ENCODE data around the gene MLPH. TPM values are rescaled to one million over a fixed set of nuclear protein-coding genes. Genes with fewer than 3 reads are reported as not detected.

MLPH gene
- total and polyA plus RNA-seq, 10 donors = 0.09 to 1.4 (median 0.35) TPM; not detected in 3

- H3K4me3 ChIP-seq = peak within 1 kb of the TSS in 1 of 8 donors; percentile 10
- peak within 1 kb of the TSS in 4 of 8 donors; percentile 13 to 45 (median 26) for H3K27ac ChIP-seq
- no peaks in the 10 kb centered on the region for H3K9me3 ChIP-seq
- whole genome bisulfite sequencing, 5 donors = 75 to 82% (median 81%) methylated on average over 15 to 16 of the region's 16 CpGs
- TF ChIP-seq POLR2AphosphoS5 (IDR thresholded peaks at IDR 0.05) = no peak
- no peak for TF ChIP-seq POLR2A (IDR thresholded peaks at IDR 0.05)
- no peak for TF ChIP-seq CTCF (IDR thresholded peaks at IDR 0.05 in 8 of 11, conservative IDR thresholded peaks at IDR 0.05 in 3 of 11)
- no peaks in the 10 kb centered on the region for H3K27me3 ChIP-seq (replicated peaks in 1 of 7)
- no peaks in the 10 kb centered on the region for H3K36me3 ChIP-seq
- DNase-seq = peak; percentile 49
- H3K4me1 ChIP-seq = peaks cover 0 to 18% (median 12%) of the 10 kb centered on the region in 6 donors
- intact Hi-C loops (cut with DNase I; ENCODE audit: low total_unique reads) = no loop called here
Measured at GRCh38 chr2:237590272-237591140, 103.5 kb downstream of the MLPH start, which contains the start of gene RAB17. Gene RAB17 (minus strand): TSS chr2:237590734. CDS start chr2:237586154, 4,580 bp downstream.

DNA sequence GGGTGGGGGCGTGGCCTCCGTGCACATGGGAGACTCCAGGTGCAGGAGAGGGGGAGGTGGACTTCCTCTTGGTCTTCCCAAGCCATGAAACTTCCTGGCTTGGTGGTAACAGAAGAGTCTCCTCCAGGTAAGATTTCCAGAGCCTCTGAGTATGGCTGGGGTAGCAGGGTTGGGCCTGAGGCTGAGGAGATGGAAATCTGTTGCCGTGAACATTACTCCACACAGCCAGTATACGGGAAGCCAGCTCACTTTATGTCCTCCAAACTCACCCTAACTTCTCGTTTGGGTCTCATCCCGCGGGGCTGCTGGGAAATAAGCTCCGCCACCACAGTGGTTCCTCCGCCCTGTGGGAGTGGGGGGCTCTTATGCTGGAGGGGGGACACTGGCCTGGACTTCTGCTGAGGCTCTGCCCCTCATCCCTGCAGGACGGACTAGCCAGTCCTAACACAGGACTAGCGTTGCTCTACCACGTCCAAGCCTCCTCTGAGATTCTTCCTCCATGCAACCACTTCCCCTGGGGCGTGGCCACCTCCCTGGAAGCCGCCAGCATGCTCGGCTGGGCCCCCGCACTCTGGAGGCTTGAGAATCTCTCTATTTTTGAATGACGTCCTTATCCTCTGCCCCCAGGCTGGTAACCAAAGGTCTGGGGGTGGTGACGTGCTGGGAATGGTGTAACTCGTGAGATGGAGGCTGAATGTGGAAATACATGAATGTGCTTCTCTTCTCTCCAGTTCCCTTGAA is 104.3 kb downstream of the MLPH start:
- WGBS, 5 donors = 34 to 58% (median 37%) methylated on average over 18 to 19 of the region's 19 CpGs
- peak overlapping the region in 3 of 8 donors; percentile 13 to 45 (median 33) for H3K27ac ChIP-seq

DNA sequence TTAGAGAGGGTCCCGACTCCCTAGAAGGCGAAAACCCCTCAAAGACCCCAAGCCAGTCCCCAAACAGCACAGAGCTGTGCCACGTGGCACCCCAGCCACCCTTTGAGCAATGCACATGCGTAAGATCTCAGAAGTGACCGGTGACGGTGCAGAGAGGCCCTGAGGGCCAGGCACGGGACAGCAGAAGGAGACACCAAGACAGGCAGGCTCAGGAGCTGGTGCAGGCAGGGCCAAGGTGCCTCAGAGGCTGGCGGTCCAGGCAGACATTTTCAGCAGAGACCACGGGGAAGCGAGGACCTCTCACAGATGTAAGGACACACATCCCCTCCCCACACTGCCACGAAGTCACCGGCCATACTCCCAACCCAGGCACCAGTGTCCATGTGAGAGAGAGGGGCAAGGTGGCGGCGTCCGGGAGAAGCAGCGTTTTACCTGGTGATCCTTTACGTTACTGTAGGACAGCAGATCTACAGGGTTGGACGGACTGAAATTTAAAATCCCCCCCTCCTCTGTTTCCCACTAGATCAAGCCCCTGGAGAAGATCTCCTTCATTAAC is 105.5 kb downstream of the MLPH start:
- WGBS, 5 donors = 86 to 97% (median 91%) methylated on average over 17 to 18 of the region's 18 CpGs
- DNase-seq = no peak
- H3K27ac ChIP-seq = no peak overlapping the region

More for the DNA sequence above, 104.3 kb downstream of the MLPH start:
- peaks cover 0 to 18% (median 12%) of the 10 kb centered on the region in 6 donors for H3K4me1 ChIP-seq
- DNase-seq = no peak
- no peaks in the 10 kb centered on the region for H3K9me3 ChIP-seq
- no peaks in the 10 kb centered on the region for H3K27me3 ChIP-seq (replicated peaks in 1 of 7)
- no peaks in the 10 kb centered on the region for H3K36me3 ChIP-seq
- peak overlapping the region in 1 of 8 donors; percentile 10 for H3K4me3 ChIP-seq
- intact Hi-C loops (cut with DNase I; ENCODE audit: low total_unique reads) = no loop called here
- no peak for TF ChIP-seq POLR2A (IDR thresholded peaks at IDR 0.05)
- TF ChIP-seq POLR2AphosphoS5 (IDR thresholded peaks at IDR 0.05) = no peak
- TF ChIP-seq CTCF (IDR thresholded peaks at IDR 0.05 in 8 of 11, conservative IDR thresholded peaks at IDR 0.05 in 3 of 11) = no peak

More for the DNA sequence above, 105.5 kb downstream of the MLPH start:
- Histone ChIP-seq H3K36me3 (no peaks in the 10 kb centered on the region), H3K9me3 (no peaks in the 10 kb centered on the region), H3K4me1 (peaks cover 0 to 18% (median 12%) of the 10 kb centered on the region in 6 donors), H3K4me3 (no peak overlapping the region), H3K27me3 (replicated peaks in 1 of 7) (no peaks in the 10 kb centered on the region)
- intact Hi-C loops (cut with DNase I; ENCODE audit: low total_unique reads) = no loop called here
- TF ChIP-seq CTCF (IDR thresholded peaks at IDR 0.05 in 8 of 11, conservative IDR thresholded peaks at IDR 0.05 in 3 of 11) (no peak), POLR2AphosphoS5 (IDR thresholded peaks at IDR 0.05) (no peak), POLR2A (IDR thresholded peaks at IDR 0.05) (no peak)
